ENCODE measurements around the gene MACO1. TPM values are rescaled to one million over a fixed set of nuclear protein-coding genes. Genes with fewer than 3 reads are reported as not detected.

The MACO1 gene
- total and polyA plus RNA-seq, 10 of the 15 experiments (the other 5 are each of a cell fraction or from before 2014, with no cell fraction given): 3.2 to 19.8 (median 10.3) TPM

GRCh38 chr1:25433389-25434186 lies 2.9 kb downstream of the MACO1 start:
- 86% methylated on average over 4 of the region's 4 CpGs for WGBS (ENCODE audit: insufficient coverage, insufficient replicate concordance, low lambda C conversion rate, missing lambda C conversion rate)

More at GRCh38 chr1:25433389-25434186, 2.9 kb downstream of the MACO1 start:
- peaks cover 51% of the 10 kb centered on the region for H3K79me2 ChIP-seq (ENCODE audit: control insufficient read depth, insufficient read depth, low read length)
- intact Hi-C loops (cut with micrococcal nuclease; ENCODE audit: unreplicated experiment): loop anchor here (2.0 kb wide), 1 partner anchor 53 kb away; no protein-coding TSS in a partner anchor
- ChIA-PET POLR2A (interaction anchor here (0.5 to 3.9 kb wide), 4 partner anchors 42 to 360 kb away, joined by 3 to 19 read pairs (median 6); no protein-coding TSS in a partner anchor), CTCF (interaction anchor here (0.8 to 6.9 kb wide), 10 partner anchors 8 to 87 kb away, joined by 3 to 37 read pairs (median 6); no protein-coding TSS in a partner anchor), SMC1A (ENCODE audit: uncharacterized antibody, unreplicated experiment) (interaction anchor here (1.0 to 8.1 kb wide), 9 partner anchors 8 to 87 kb away, joined by 3 to 78 read pairs (median 15); no protein-coding TSS in a partner anchor), RAD21 (ENCODE audit: unreplicated experiment) (interaction anchor here (1.2 to 8.1 kb wide), 7 partner anchors 14 to 52 kb away, joined by 3 to 67 read pairs (median 6); no protein-coding TSS in a partner anchor)
- H3K4me3 ChIP-seq: peak overlapping the region; percentile 34; the same call in 1 of the 2 replicates
- in situ Hi-C loops (cut with MboI): no loop called here
- no peaks in the 10 kb centered on the region for H4K20me1 ChIP-seq (ENCODE audit: control insufficient read depth, insufficient read depth)
- BruUV-seq (replicated peaks): no TSS peak
- TF ChIP-seq NR2F1 (conservative IDR thresholded peaks at IDR 0.05) (no peak), RUNX3 (IDR thresholded peaks at IDR 0.05; ENCODE audit: low read length) (no peak), E2F4 (IDR thresholded peaks at IDR 0.05; ENCODE audit: low read depth, low read length) (no peak), ASH2L (IDR thresholded peaks at IDR 0.05; ENCODE audit: borderline replicate concordance, low read depth) (no peak)
- H3K4me2 ChIP-seq (ENCODE audit: control insufficient read depth, insufficient read depth): peak overlapping the region; percentile 21
- FAIRE-seq (no peak), ATAC-seq (no peak), DNase-seq (ENCODE audit: low read depth, low spot score) (no peak)
- H3K36me3 ChIP-seq (ENCODE audit: control insufficient read depth in 2 of 2, insufficient read depth in 2 of 2, low read length in 1 of 2): 0 out of 4 replicates have a peak, but pooled peaks cover 0 to 2% of the 10 kb centered on the region in 2 experiments
- H3K9ac ChIP-seq (ENCODE audit: control insufficient read depth, insufficient read depth, low read length): no peak overlapping the region
- no peaks in the 10 kb centered on the region for H3K27me3 ChIP-seq (replicated peaks in 1 of 2; ENCODE audit: control insufficient read depth in 2 of 2, insufficient read depth in 2 of 2, low read length in 1 of 2)
- no peak overlapping the region for H3K27ac ChIP-seq (ENCODE audit: control insufficient read depth, insufficient read depth)
- peaks cover 13% of the 10 kb centered on the region for H3K4me1 ChIP-seq (ENCODE audit: control insufficient read depth, insufficient read depth, low read length)
- no peaks in the 10 kb centered on the region for H3K9me3 ChIP-seq (replicated peaks; ENCODE audit: control insufficient read depth, insufficient read depth, low read length)
- no peak overlapping the region for H2AFZ ChIP-seq (ENCODE audit: control insufficient read depth, low read depth, low read length)
